Measurements from ENCODE around the gene PRL.

PRL gene

DNA sequence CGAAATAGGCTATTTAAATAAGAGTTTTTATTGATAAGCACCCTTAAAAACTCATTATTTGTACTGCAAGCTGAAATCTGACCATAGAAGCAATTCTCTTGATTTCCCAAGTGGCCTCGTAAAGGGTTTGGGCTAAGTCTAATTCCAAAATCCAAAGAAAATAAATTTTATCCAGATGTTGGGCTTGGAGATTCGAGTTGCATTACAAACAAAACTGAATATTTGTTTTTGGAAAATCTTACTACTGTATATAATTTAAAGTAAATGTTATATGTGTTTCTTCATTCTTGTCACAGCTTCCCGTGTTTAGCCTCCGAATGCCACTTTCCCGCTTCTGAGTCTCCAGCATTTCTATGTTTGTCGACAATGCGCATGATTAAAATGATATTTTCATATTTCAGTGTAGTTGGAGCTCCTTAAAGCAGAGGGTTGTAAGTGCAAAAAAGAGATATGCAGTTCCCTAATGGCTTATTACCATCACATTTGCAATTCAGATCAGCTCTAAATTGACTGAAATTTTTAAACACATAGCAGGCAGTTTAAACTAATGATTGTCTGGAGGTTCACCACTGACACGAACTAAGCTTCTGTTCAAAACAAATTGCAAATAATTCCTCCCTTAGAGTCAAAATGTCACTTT lies 47.0 kb downstream of the PRL start:
- TF ChIP-seq, protein P1, sequence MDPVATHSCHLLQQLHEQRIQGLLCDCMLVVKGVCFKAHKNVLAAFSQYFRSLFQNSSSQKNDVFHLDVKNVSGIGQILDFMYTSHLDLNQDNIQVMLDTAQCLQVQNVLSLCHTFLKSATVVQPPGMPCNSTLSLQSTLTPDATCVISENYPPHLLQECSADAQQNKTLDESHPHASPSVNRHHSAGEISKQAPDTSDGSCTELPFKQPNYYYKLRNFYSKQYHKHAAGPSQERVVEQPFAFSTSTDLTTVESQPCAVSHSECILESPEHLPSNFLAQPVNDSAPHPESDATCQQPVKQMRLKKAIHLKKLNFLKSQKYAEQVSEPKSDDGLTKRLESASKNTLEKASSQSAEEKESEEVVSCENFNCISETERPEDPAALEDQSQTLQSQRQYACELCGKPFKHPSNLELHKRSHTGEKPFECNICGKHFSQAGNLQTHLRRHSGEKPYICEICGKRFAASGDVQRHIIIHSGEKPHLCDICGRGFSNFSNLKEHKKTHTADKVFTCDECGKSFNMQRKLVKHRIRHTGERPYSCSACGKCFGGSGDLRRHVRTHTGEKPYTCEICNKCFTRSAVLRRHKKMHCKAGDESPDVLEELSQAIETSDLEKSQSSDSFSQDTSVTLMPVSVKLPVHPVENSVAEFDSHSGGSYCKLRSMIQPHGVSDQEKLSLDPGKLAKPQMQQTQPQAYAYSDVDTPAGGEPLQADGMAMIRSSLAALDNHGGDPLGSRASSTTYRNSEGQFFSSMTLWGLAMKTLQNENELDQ (tag by site-specific recombination; IDR thresholded peaks at IDR 0.05; ENCODE audit: low read depth), result no peak
- TF ChIP-seq FEZF1 (tag by site-specific recombination; IDR thresholded peaks at IDR 0.05) (no peak), ELK4 (IDR thresholded peaks at IDR 0.05; ENCODE audit: borderline replicate concordance, low read depth, low read length) (no peak), ZNF596 (tag by site-specific recombination; IDR thresholded peaks at IDR 0.05) (no peak), WT1 (tag by site-specific recombination; IDR thresholded peaks at IDR 0.05) (no peak), ZNF510 (tag by site-specific recombination; IDR thresholded peaks at IDR 0.05; ENCODE audit: insufficient replicate concordance) (no peak), ZNF155 (tag by site-specific recombination; IDR thresholded peaks at IDR 0.05) (no peak), ZNF248 (tag by site-specific recombination; IDR thresholded peaks at IDR 0.05) (no peak)
- ChIA-PET POLR2A (no interaction called here), CTCF (interaction anchor here (0.6 kb wide), 1 partner anchor 41 kb away, joined by 4 read pairs; no protein-coding TSS in a partner anchor)
- H3K36me3 ChIP-seq (ENCODE audit: control insufficient read depth in 2 of 2, insufficient read depth in 1 of 2, low read length in 2 of 2), result no peaks in the 10 kb centered on the region
- no peaks in the 10 kb centered on the region for H3K9me3 ChIP-seq (ENCODE audit: control insufficient read depth, insufficient read depth, low read depth, low read length)
- no peak overlapping the region for H3K4me3 ChIP-seq (ENCODE audit: low read depth, low read length)
- H3K4me1 ChIP-seq (ENCODE audit: control insufficient read depth, insufficient read depth, low read length), result peaks cover 27% of the 10 kb centered on the region
- H3K27ac ChIP-seq (ENCODE audit: extremely low read depth, low read depth, low read length), result no peak overlapping the region

DNA sequence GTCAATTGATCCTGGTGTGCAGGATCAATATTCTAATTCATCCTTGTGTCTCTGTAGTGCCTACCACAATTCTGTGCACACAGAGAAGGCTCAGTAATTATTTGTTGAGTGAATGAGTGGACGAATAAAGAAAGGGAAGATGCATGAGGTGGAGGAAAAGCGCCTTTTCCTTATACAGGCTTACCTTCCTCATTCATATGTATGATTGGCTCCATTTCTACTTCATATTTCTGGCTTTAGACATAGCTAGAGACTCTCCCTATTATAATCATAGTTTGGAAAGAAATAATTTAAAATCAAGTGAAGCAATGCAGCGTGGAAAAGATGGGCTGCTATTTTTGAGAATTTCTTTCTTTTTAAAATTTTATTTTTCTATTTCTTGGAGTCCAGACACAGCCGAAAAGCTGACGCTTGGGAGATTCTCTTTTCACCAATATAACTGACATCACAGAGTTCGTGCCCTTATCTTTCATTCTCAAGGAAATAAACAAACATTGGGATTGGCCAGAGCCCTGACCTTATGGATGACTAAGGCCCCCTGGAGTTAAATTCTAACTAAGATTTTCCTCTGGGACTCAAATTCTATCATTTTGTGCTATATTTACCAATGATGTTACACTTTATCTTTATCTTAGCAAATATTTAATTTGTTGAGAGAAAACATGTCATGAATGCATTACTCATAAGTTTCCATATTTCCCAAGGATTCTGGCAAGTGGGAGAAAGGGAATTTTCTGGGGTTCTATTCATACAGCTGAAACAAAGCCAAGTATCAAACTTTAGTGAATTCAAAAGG lies 48.1 kb downstream of the PRL start:
- no peaks in the 10 kb centered on the region for H3K36me3 ChIP-seq (ENCODE audit: control insufficient read depth in 2 of 2, insufficient read depth in 1 of 2, low read length in 2 of 2)
- no peak overlapping the region for H3K4me3 ChIP-seq (ENCODE audit: low read depth, low read length)
- peaks cover 27% of the 10 kb centered on the region for H3K4me1 ChIP-seq (ENCODE audit: control insufficient read depth, insufficient read depth, low read length)
- TF ChIP-seq ZEB2 (tag by site-specific recombination; IDR thresholded peaks at IDR 0.05) (0 out of 2 replicates have a peak, but pooled peaks have one; percentile 31), ZXDB (tag by site-specific recombination; IDR thresholded peaks at IDR 0.05) (0 out of 2 replicates have a peak, but pooled peaks have one; percentile 16), KLF17 (tag by site-specific recombination; IDR thresholded peaks at IDR 0.05) (no peak)
- TF ChIP-seq, protein P2, sequence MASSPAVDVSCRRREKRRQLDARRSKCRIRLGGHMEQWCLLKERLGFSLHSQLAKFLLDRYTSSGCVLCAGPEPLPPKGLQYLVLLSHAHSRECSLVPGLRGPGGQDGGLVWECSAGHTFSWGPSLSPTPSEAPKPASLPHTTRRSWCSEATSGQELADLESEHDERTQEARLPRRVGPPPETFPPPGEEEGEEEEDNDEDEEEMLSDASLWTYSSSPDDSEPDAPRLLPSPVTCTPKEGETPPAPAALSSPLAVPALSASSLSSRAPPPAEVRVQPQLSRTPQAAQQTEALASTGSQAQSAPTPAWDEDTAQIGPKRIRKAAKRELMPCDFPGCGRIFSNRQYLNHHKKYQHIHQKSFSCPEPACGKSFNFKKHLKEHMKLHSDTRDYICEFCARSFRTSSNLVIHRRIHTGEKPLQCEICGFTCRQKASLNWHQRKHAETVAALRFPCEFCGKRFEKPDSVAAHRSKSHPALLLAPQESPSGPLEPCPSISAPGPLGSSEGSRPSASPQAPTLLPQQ (tag by site-specific recombination; IDR thresholded peaks at IDR 0.05), result no peak
- no peak overlapping the region; the same call in 1 of the 2 replicates for H3K27ac ChIP-seq (ENCODE audit: extremely low read depth, low read depth, low read length)
- H3K9me3 ChIP-seq (ENCODE audit: control insufficient read depth, insufficient read depth, low read depth, low read length), result no peaks in the 10 kb centered on the region
- ChIA-PET CTCF (interaction anchor here (0.8 kb wide), 1 partner anchor 36 kb away, joined by 4 read pairs; no protein-coding TSS in a partner anchor), POLR2A (interaction anchor here (1.2 to 1.9 kb wide), 2 partner anchors 655 to 661 kb away, joined by 4 to 8 read pairs; partner anchors contain the start of gene SOX4)

DNA sequence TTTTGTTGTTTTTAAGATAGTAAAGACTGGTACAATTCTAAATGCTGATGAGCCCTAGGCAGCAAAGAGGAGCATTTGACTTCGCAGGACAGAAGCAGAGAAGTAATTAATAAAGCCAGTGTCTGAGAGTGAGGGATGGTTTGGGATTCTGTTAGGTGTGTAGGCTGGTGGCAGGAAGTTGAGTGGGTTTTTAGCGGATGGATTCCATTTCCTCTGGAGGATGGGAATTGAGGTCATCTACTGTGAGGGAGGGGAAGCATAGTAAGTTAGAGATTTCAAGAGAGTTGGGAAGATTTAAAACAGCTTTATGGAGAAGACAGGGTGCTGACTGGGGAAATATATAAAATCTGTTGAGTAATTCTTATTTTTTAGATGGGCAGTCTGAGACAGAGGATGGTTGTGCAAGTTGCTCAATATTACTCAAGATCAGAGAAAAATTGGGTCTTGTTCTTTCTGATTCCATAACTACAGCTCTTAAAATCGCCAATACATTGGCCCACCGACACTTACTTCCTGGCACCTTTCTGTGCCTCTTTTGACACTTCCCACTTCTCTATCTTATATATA lies 48.8 kb downstream of the PRL start:
- Histone ChIP-seq H3K4me1 (ENCODE audit: control insufficient read depth, insufficient read depth, low read length) (peaks cover 27% of the 10 kb centered on the region), H3K27ac (ENCODE audit: extremely low read depth, low read depth, low read length) (no peak overlapping the region), H3K9me3 (ENCODE audit: control insufficient read depth, insufficient read depth, low read depth, low read length) (no peaks in the 10 kb centered on the region), H3K36me3 (ENCODE audit: control insufficient read depth in 2 of 2, insufficient read depth in 1 of 2, low read length in 2 of 2) (no peaks in the 10 kb centered on the region), H3K4me3 (ENCODE audit: low read depth, low read length) (no peak overlapping the region)
- TF ChIP-seq EGR2 (tag by site-specific recombination; IDR thresholded peaks at IDR 0.05; ENCODE audit: low read depth) (peak; percentile 76), ZNF544 (tag by site-specific recombination; IDR thresholded peaks at IDR 0.05) (no peak), ZNF530 (tag by site-specific recombination; IDR thresholded peaks at IDR 0.05; ENCODE audit: low read depth) (no peak), OVOL3 (tag by site-specific recombination; IDR thresholded peaks at IDR 0.05) (no peak), ZNF426 (tag by site-specific recombination; IDR thresholded peaks at IDR 0.05) (no peak), ZNF571 (tag by site-specific recombination; IDR thresholded peaks at IDR 0.05) (no peak), ZFHX2 (tag by site-specific recombination; conservative IDR thresholded peaks at IDR 0.05) (peak; percentile 73; the same call in 1 of the 2 replicates), ZNF132 (tag by site-specific recombination; IDR thresholded peaks at IDR 0.05; ENCODE audit: borderline replicate concordance) (no peak), KLF9 (tag by site-specific recombination; IDR thresholded peaks at IDR 0.05; ENCODE audit: low read depth) (no peak)
- TF ChIP-seq, protein P3, sequence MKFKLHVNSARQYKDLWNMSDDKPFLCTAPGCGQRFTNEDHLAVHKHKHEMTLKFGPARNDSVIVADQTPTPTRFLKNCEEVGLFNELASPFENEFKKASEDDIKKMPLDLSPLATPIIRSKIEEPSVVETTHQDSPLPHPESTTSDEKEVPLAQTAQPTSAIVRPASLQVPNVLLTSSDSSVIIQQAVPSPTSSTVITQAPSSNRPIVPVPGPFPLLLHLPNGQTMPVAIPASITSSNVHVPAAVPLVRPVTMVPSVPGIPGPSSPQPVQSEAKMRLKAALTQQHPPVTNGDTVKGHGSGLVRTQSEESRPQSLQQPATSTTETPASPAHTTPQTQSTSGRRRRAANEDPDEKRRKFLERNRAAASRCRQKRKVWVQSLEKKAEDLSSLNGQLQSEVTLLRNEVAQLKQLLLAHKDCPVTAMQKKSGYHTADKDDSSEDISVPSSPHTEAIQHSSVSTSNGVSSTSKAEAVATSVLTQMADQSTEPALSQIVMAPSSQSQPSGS (tag by site-specific recombination; IDR thresholded peaks at IDR 0.05; ENCODE audit: low read depth), result no peak
- ChIA-PET CTCF (no interaction called here), POLR2A (interaction anchor here (1.2 to 1.9 kb wide), 2 partner anchors 654 to 660 kb away, joined by 4 to 8 read pairs; partner anchors contain the start of gene SOX4)

Measured in HEK293 (cell line).